ENCODE measurements around the gene RPS6KA4.

Gene RPS6KA4

DNA sequence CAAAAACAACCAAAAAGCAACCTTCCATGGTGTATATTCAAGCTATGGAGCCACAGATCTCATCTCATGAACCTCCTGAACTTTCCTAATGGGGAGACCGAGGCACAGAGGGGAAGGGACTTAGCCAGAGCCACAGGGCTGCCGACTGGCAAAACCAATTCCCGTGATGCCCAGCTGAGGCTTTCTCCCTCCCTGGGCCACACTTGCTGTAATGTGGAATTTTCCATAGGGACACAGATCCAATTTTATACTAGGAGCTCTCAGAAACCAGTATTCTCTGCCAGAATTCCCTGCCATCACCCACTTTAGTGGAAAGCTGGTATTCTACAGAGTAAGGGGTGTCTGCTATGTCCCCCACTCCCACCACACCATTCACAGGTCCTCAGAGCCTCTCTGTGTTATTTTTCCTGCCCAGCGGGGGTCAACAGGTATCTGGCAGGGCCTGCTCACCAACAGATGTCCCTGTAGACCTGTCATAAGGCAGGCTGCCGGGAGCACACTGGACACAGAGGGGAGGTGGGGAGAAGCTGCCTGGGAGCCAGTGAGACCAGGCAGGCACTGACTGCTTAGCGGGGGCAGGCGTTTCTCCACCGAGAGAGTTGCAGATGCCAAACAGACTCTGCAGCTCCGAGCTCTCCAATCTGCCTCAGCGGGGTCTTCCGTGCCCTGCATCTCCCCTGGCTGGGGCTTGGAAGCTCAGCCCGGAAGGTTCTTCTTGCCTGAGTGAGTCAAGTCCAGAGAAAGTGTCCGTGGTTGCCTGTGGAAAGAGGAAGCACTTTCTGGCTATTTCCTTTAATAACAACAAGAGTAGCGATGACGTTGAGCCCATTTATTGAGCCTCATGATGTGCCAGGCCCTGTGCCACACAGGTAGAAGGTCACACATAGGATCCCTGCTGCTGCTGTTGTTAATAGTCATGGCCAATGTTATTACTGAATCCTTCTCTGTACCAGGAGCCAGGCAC lies 26.3 kb downstream of the RPS6KA4 start:
- H3K27ac ChIP-seq (ENCODE audit: insufficient read depth, low read length, poor library complexity, severe bottlenecking), result no peak overlapping the region
- DNase-seq, result no peak
- peaks cover 3% of the 10 kb centered on the region for H3K27me3 ChIP-seq (replicated peaks; ENCODE audit: control insufficient read depth, insufficient read depth, low read length, poor library complexity, severe bottlenecking)
- H3K4me3 ChIP-seq (ENCODE audit: insufficient read depth, low read depth, low read length, poor library complexity, severe bottlenecking), result no peak overlapping the region
- no peaks in the 10 kb centered on the region for H3K9me3 ChIP-seq (ENCODE audit: control insufficient read depth, low read length)
- no peaks in the 10 kb centered on the region for H3K36me3 ChIP-seq (ENCODE audit: control insufficient read depth, insufficient read depth, low read length)
- H3K4me1 ChIP-seq (ENCODE audit: control insufficient read depth, insufficient read depth, low read length, poor library complexity, severe bottlenecking), result no peaks in the 10 kb centered on the region

DNA sequence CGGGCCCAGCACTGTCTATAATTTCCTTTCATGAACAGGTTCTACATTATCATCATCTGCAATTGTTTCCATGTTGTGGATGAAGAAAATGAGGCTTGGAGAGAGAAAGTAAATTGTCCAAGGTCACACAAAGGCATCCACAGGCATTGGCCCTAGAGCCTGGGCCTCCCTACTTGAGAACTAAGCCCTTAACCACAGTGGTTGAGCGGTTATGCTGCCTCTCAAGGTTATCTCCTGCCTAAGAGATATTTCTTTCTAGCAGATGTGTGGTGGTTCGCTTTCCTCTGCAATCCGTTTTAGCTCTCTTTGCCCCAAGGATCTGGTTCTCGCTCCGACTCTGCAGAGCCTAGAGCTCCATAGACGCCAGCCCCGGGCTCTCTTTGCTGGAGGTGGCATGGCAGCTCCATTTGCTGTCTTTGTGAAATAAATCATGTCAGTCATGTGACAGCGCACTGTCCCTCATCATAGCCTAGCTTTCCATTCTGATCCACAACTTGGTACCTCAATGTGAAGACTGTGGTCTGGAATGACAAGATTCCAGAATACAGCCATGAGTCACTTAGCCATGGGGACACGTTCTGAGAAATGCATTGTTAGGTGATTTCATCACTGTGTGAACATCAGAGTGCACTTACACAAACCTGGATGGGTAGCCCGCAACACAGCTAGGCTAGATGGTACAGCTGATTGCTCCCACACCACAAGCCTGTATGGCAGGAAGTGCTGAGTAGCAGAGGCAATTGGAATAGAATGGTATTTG lies 27.2 kb downstream of the RPS6KA4 start:
- no peak overlapping the region for H3K4me3 ChIP-seq (ENCODE audit: insufficient read depth, low read depth, low read length, poor library complexity, severe bottlenecking)
- peaks cover 3% of the 10 kb centered on the region for H3K4me1 ChIP-seq (ENCODE audit: control insufficient read depth, insufficient read depth, low read length, poor library complexity, severe bottlenecking)
- H3K9me3 ChIP-seq (ENCODE audit: control insufficient read depth, low read length), result no peaks in the 10 kb centered on the region
- DNase-seq, result no peak
- peaks cover 3% of the 10 kb centered on the region for H3K27me3 ChIP-seq (replicated peaks; ENCODE audit: control insufficient read depth, insufficient read depth, low read length, poor library complexity, severe bottlenecking)
- no peak overlapping the region for H3K27ac ChIP-seq (ENCODE audit: insufficient read depth, low read length, poor library complexity, severe bottlenecking)
- H3K36me3 ChIP-seq (ENCODE audit: control insufficient read depth, insufficient read depth, low read length), result no peaks in the 10 kb centered on the region

DNA sequence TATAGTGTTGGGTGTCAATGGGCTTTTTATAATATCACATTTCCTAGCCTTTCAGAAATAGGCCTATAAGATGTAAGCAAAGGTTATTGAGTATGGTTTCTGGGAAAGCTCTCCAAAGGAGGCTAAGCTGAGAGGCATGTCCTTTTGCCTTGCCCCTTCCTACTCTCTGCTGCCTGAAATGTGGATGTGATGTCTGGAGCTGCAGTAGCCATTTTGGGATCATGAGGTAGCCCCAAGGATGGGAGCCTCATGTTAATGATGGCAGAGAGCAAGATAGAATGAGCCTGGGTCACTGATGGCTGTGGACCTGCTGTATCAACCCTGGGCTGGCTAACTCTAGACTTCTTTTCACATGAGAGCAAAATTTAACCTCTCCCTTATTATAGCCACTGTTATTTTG lies 29.0 kb downstream of the RPS6KA4 start:
- H3K36me3 ChIP-seq (ENCODE audit: control insufficient read depth, insufficient read depth, low read length), result no peaks in the 10 kb centered on the region
- peaks cover 7% of the 10 kb centered on the region for H3K4me1 ChIP-seq (ENCODE audit: control insufficient read depth, insufficient read depth, low read length, poor library complexity, severe bottlenecking)
- no peak for DNase-seq
- peaks cover 3% of the 10 kb centered on the region for H3K27me3 ChIP-seq (replicated peaks; ENCODE audit: control insufficient read depth, insufficient read depth, low read length, poor library complexity, severe bottlenecking)
- H3K9me3 ChIP-seq (ENCODE audit: control insufficient read depth, low read length), result no peaks in the 10 kb centered on the region
- no peak overlapping the region for H3K4me3 ChIP-seq (ENCODE audit: insufficient read depth, low read depth, low read length, poor library complexity, severe bottlenecking)
- no peak overlapping the region for H3K27ac ChIP-seq (ENCODE audit: insufficient read depth, low read length, poor library complexity, severe bottlenecking)

DNA sequence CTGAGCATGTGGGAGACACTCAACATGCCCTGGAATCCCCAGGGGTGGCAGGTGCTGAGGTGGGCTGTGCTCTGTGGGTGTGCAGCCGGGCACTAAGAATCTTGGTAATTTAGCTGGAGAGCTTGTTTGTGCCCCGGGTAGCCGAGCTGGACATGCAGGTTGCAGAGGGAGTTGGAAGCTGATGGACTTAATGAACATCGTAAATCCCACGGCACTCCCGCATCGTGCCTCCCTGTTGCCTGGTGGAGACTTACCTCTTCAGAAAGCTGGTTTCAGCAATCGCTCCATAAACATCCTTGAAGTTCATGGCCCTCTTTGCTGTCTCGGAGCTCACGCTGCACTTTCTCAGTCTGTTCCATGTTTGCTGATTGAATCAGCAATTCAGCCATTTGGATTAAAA lies 29.9 kb downstream of the RPS6KA4 start:
- Histone ChIP-seq H3K9me3 (ENCODE audit: control insufficient read depth, low read length) (no peaks in the 10 kb centered on the region), H3K36me3 (ENCODE audit: control insufficient read depth, insufficient read depth, low read length) (no peaks in the 10 kb centered on the region), H3K27me3 (replicated peaks; ENCODE audit: control insufficient read depth, insufficient read depth, low read length, poor library complexity, severe bottlenecking) (no peaks in the 10 kb centered on the region), H3K4me1 (ENCODE audit: control insufficient read depth, insufficient read depth, low read length, poor library complexity, severe bottlenecking) (peaks cover 7% of the 10 kb centered on the region), H3K27ac (ENCODE audit: insufficient read depth, low read length, poor library complexity, severe bottlenecking) (no peak overlapping the region), H3K4me3 (ENCODE audit: insufficient read depth, low read depth, low read length, poor library complexity, severe bottlenecking) (no peak overlapping the region)
- no peak for DNase-seq

DNA sequence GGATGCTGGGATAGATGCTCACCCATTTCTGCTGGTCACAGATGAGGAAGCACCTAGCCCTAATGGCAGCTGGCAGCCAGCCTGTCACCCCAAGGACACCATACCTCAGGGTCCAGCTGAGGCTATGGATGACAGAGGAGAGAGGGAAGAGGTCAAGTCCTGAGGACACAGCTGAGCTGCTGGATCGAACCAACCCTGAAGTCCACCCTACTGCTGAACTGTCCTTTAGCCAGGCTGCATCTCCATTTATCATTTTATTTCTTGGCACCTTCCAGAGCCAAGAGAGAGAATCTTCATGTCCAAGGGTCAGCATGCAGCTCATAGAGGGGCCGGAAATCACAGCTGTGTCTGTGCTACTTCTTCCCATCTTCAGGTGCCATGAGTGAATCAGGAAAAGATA lies 30.9 kb downstream of the RPS6KA4 start:
- no peaks in the 10 kb centered on the region for H3K27me3 ChIP-seq (replicated peaks; ENCODE audit: control insufficient read depth, insufficient read depth, low read length, poor library complexity, severe bottlenecking)
- no peak overlapping the region for H3K4me3 ChIP-seq (ENCODE audit: insufficient read depth, low read depth, low read length, poor library complexity, severe bottlenecking)
- no peak for DNase-seq
- no peaks in the 10 kb centered on the region for H3K36me3 ChIP-seq (ENCODE audit: control insufficient read depth, insufficient read depth, low read length)
- H3K4me1 ChIP-seq (ENCODE audit: control insufficient read depth, insufficient read depth, low read length, poor library complexity, severe bottlenecking), result peaks cover 7% of the 10 kb centered on the region
- no peaks in the 10 kb centered on the region for H3K9me3 ChIP-seq (ENCODE audit: control insufficient read depth, low read length)
- no peak overlapping the region for H3K27ac ChIP-seq (ENCODE audit: insufficient read depth, low read length, poor library complexity, severe bottlenecking)

DNA sequence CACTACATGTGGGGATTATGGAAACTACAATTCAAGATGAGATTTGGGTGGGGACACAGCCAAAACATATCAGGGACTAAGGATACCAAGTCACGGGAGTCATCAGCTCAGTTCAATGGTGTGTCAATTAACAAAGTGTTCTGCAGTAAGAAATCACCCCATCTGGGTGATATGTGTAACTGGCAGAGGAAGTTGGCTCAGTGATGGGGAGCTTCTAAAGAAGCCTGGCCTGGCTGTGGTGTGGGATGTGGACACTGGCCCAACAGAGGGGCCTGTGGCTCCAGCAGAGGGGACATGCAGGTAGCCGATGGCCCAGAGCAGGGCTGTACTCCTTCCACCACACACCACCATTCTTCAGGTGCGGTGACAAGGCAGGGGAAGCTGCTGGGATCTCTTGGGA lies 31.6 kb downstream of the RPS6KA4 start:
- H3K27me3 ChIP-seq (replicated peaks; ENCODE audit: control insufficient read depth, insufficient read depth, low read length, poor library complexity, severe bottlenecking), result no peaks in the 10 kb centered on the region
- no peaks in the 10 kb centered on the region for H3K9me3 ChIP-seq (ENCODE audit: control insufficient read depth, low read length)
- no peaks in the 10 kb centered on the region for H3K36me3 ChIP-seq (ENCODE audit: control insufficient read depth, insufficient read depth, low read length)
- no peak overlapping the region for H3K27ac ChIP-seq (ENCODE audit: insufficient read depth, low read length, poor library complexity, severe bottlenecking)
- no peak overlapping the region for H3K4me3 ChIP-seq (ENCODE audit: insufficient read depth, low read depth, low read length, poor library complexity, severe bottlenecking)
- H3K4me1 ChIP-seq (ENCODE audit: control insufficient read depth, insufficient read depth, low read length, poor library complexity, severe bottlenecking), result peaks cover 7% of the 10 kb centered on the region
- DNase-seq, result no peak

DNA sequence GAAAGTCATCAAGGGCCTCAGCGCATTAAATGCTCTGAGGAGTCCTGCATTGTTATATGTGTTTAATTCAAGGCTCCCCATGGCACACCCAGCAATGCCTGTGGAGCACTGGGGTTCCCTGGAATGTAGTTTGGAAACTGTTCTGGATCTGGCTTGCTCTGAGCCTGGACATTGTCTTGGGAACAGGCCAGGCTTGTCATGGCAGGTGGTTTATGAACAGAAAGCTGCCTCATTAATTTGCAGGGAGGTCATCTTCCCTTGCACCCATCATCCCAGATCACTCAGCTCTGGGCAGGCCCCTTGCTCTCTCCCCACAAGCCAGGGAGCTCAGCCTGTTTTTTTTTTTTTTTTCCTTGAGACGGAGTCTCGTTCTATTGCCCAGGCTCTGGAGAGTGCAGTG lies 32.9 kb downstream of the RPS6KA4 start:
- Histone ChIP-seq H3K4me3 (ENCODE audit: insufficient read depth, low read depth, low read length, poor library complexity, severe bottlenecking) (no peak overlapping the region), H3K36me3 (ENCODE audit: control insufficient read depth, insufficient read depth, low read length) (no peaks in the 10 kb centered on the region), H3K4me1 (ENCODE audit: control insufficient read depth, insufficient read depth, low read length, poor library complexity, severe bottlenecking) (peaks cover 7% of the 10 kb centered on the region), H3K27me3 (replicated peaks; ENCODE audit: control insufficient read depth, insufficient read depth, low read length, poor library complexity, severe bottlenecking) (no peaks in the 10 kb centered on the region), H3K27ac (ENCODE audit: insufficient read depth, low read length, poor library complexity, severe bottlenecking) (no peak overlapping the region), H3K9me3 (ENCODE audit: control insufficient read depth, low read length) (no peaks in the 10 kb centered on the region)
- DNase-seq, result no peak

DNA sequence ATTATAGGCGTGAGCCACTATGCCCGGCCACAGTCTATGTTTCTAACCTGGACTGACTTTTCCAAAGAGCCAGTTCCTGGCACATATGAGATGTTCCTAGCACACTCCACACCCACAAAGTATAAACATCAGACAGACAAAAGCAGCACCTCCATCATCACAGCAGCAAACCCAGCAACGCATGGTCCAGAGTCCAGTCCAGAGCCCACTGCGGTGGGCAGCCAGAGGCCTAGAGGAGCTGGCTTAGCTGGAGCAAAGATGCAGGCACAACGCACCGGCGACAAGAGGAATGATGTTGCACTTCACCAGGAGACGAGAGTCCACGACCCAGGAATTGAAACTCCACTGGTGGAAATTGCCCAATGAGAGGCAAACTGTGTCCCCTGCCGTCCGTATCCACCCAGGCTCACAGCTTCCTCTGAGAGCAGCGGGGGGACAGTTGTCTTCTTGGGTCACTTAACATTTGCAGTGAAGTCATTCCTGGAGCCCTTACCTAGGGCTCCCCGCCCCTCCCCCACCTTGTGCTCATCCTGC lies 36.6 kb downstream of the RPS6KA4 start:
- Histone ChIP-seq H3K4me1 (ENCODE audit: control insufficient read depth, insufficient read depth, low read length, poor library complexity, severe bottlenecking) (peaks cover 6% of the 10 kb centered on the region), H3K27ac (ENCODE audit: insufficient read depth, low read length, poor library complexity, severe bottlenecking) (no peak overlapping the region), H3K27me3 (replicated peaks; ENCODE audit: control insufficient read depth, insufficient read depth, low read length, poor library complexity, severe bottlenecking) (no peaks in the 10 kb centered on the region), H3K4me3 (ENCODE audit: insufficient read depth, low read depth, low read length, poor library complexity, severe bottlenecking) (no peak overlapping the region), H3K36me3 (ENCODE audit: control insufficient read depth, insufficient read depth, low read length) (no peaks in the 10 kb centered on the region), H3K9me3 (ENCODE audit: control insufficient read depth, low read length) (no peaks in the 10 kb centered on the region)
- no peak for DNase-seq

DNA sequence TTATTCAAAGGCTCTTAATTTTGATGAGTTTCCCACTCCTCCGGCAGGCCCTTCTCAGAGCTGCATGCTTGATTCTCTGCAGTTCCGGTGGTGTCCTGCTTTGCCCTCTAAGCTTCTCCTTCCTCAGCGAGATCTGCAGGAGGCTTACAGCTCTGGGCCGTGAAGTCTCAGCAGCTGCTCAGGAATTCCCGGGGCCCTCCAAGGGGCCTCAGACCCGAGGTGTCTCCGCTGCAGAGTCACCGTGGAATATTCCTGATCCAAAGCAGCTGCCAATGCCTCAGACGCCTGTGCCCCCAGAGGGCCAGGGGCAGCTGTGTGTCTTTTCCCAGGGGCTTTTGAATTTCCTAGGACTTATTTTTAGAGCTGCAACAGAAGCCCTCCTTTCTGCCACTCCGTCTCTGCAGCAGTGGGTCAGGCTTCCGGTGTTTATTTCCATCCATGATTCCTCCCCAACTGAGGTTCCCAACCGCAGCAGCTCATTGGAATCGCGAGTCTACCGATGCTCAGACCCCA lies 37.2 kb downstream of the RPS6KA4 start:
- DNase-seq, result no peak
- Histone ChIP-seq H3K4me1 (ENCODE audit: control insufficient read depth, insufficient read depth, low read length, poor library complexity, severe bottlenecking) (peaks cover 4% of the 10 kb centered on the region), H3K36me3 (ENCODE audit: control insufficient read depth, insufficient read depth, low read length) (no peaks in the 10 kb centered on the region), H3K4me3 (ENCODE audit: insufficient read depth, low read depth, low read length, poor library complexity, severe bottlenecking) (no peak overlapping the region), H3K9me3 (ENCODE audit: control insufficient read depth, low read length) (no peaks in the 10 kb centered on the region), H3K27me3 (replicated peaks; ENCODE audit: control insufficient read depth, insufficient read depth, low read length, poor library complexity, severe bottlenecking) (no peaks in the 10 kb centered on the region), H3K27ac (ENCODE audit: insufficient read depth, low read length, poor library complexity, severe bottlenecking) (no peak overlapping the region)

DNA sequence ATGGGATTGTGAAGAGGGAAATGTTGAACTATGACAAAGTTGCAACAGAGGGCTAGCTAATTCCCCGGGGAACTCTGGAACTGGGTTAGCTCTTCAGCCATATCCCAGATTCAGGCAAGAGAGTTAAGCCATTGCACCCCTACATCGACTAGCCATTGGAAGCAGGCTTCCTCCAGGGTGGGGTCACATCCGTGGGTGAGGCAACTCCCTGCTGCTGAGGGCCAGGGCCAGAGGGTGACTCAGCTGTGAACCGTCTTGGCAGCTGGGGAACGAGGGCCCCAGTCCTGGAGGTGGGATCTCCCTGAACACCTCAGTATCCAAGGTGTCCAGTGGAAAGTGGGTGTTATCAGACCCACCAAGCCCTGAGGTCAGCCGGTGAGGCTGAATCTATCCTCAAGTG lies 41.1 kb downstream of the RPS6KA4 start:
- no peak for DNase-seq
- no peaks in the 10 kb centered on the region for H3K4me1 ChIP-seq (ENCODE audit: control insufficient read depth, insufficient read depth, low read length, poor library complexity, severe bottlenecking)
- H3K36me3 ChIP-seq (ENCODE audit: control insufficient read depth, insufficient read depth, low read length), result no peaks in the 10 kb centered on the region
- H3K27me3 ChIP-seq (replicated peaks; ENCODE audit: control insufficient read depth, insufficient read depth, low read length, poor library complexity, severe bottlenecking), result no peaks in the 10 kb centered on the region
- no peaks in the 10 kb centered on the region for H3K9me3 ChIP-seq (ENCODE audit: control insufficient read depth, low read length)
- no peak overlapping the region for H3K27ac ChIP-seq (ENCODE audit: insufficient read depth, low read length, poor library complexity, severe bottlenecking)
- H3K4me3 ChIP-seq (ENCODE audit: insufficient read depth, low read depth, low read length, poor library complexity, severe bottlenecking), result no peak overlapping the region
